ENCODE data around the gene ASCL1. TPM values are rescaled to one million over a fixed set of nuclear protein-coding genes. Genes with fewer than 3 reads are reported as not detected.

The ASCL1 gene
- total RNA-seq, 1 donor from 2014 or later, result not detected

Other genes with a start within 250 kb of the ASCL1 start
- not detected in 2 replicates for gene PAH, start 40.4 kb upstream of the ASCL1 start, total RNA-seq

Measured in activated T-helper 2 cell treated with anti-CD3 and anti-CD28 coated beads, Interferon-gamma antibody, Interleukin-2, Interleukin-4, amounts not matched to agents 10 μg/mL and 5 μg/mL and 100 μg/mL, durations not matched to agents 14 hours and 24 hours and 36 hours (primary cell).